Measurements from ENCODE around the gene NOL8.

GRCh38 chr9:92257327-92257726 is 67.8 kb downstream of the NOL8 start:
- TF ChIP-seq CTCF (IDR thresholded peaks at IDR 0.05) = no peak
- TF ChIP-seq SIN3A (IDR thresholded peaks at IDR 0.05; ENCODE audit: borderline replicate concordance, insufficient read depth, low read depth, low read length) = no peak
- no peak for TF ChIP-seq REST (IDR thresholded peaks at IDR 0.05; ENCODE audit: insufficient read depth in 1 of 2, low read depth in 2 of 2, low read length in 1 of 2)
- no peak for TF ChIP-seq POLR2AphosphoS5 (IDR thresholded peaks at IDR 0.05; ENCODE audit: low read depth, low read length)
- no peak for TF ChIP-seq TCF7L2 (IDR thresholded peaks at IDR 0.05; ENCODE audit: low read depth, low read length)

Measured in Panc1 (cell line).